ENCODE data around the gene SLC38A10.
A peak's percentile ranks its signal among the peaks of the same experiment; 100 is the strongest.

The SLC38A10 gene

DNA sequence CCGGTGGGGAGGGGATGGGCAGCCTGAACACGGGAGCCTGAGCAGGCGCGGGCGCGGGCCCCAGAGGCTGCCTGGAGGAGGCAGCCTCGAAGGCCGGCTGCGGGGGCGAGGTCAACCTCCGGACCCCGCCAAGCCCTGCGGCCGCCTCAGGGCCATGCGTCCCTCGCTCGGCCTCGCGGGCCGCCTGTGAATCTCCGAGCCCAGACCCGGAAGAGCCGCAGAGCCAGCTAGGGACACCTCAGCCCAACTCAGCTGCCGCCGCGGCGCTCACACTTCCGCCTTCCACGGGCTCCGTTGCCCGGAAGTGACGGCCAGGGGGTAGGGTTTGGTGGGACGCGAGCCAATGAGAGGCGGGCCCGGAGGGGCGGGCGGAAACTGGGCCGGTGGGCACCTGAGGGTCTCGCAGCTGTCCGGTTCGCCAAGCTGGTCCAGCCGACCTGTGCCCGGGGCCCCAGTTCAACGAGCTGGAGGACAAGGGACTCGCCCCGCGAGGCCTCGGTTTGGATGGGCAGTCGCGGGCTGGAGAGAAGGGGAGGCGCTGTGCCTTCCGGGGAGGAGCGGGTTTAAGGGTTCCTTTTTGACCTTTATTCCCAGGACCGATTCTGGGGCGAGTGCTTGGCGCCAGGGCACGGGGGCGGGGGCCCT, at the start of gene SLC38A10:
TSS of gene SLC38A10 (minus strand) at position 277 of the 645 bp plus-strand sequence. CDS start 386 bp downstream, outside the sequence.
- DNase-seq = peak; percentile 89 to 94

DNA sequence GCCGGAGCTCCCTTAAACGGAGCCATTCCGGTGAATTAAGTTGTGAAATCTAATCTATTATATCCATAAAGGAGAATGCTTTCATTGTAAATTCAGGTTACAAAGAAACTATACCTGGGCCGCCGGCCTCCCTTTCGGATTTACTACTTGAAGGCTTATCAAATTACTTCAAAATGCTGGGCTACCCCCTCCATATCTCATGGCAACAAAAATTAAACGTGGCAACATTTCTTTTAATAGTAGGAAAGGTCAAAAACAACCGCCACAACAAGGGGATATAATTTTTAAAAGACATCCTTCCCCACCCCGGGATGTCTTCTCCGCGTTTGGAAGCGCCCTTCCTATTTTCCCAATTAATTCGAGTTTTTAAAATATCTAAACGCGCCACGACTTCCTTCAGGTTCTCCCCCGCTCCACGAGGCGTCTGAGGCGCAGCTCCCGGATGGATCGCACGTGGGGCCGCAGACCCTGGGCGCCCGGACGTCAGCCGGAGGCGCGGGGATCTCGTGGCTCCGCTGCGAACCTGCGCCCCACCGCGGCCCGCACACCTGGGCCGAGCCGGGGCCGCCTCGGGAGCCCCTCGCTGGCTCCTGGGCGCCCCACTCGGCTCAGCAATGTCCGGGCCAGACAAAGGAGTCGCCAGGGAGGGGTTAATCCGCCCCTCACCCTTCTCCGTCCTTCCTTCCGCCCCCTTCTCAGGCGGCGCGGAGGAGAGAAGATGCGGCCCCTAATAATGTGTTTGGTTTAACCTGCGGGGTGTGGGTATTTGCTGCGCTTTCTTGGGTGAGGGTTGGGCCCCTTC, 47.4 kb upstream of the SLC38A10 start:
- DNase-seq = no peak

- no peak for DNase-seq
These were observed 46.6 kb upstream of the SLC38A10 start for GRCh38 chr17:81341516-81342268.

DNA sequence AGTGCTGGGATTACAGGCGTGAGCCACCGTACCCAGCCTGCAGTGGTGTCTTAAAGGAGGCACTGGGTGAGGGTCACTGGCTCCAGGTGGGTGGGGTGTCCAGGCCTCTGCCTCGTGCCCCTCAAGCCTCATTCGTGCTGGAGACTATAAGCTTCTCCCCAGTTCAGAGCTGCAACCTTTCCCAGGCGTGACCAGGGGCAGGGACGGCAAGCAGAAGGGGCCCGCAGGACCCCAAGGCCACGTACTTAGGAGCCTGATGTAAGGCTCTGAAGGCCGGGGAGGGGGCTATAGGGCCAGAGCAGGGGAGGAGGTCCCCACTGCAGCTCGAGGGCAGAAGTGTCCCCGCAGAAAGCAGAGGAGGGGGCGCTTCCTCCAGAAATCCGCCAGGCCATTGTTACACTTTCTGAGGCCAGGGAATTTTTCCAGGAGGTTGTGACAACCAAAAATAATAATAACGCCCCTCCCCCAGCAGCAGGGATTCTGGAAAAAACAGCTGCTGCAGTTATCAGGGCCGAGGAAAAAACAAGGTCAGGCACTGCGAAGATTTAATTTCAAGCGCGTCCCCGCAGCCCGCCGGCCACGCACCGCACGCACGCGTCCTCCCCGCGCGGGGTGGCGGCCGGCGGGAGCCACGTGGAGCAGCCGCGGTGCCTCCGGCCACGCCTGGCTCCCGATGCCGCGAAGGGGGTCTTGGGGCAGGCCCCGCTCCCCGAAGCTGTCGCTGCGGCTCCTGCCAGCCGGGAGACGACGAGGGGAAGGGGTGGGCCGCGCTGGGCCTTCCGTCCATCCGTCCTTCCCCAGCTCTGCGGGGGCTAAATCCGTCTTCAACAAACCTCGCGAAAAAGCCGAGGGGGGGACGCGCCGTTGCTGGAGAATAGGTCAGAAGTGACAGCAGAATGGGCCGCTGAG, 45.8 kb upstream of the SLC38A10 start:
- no peak for DNase-seq

DNA sequence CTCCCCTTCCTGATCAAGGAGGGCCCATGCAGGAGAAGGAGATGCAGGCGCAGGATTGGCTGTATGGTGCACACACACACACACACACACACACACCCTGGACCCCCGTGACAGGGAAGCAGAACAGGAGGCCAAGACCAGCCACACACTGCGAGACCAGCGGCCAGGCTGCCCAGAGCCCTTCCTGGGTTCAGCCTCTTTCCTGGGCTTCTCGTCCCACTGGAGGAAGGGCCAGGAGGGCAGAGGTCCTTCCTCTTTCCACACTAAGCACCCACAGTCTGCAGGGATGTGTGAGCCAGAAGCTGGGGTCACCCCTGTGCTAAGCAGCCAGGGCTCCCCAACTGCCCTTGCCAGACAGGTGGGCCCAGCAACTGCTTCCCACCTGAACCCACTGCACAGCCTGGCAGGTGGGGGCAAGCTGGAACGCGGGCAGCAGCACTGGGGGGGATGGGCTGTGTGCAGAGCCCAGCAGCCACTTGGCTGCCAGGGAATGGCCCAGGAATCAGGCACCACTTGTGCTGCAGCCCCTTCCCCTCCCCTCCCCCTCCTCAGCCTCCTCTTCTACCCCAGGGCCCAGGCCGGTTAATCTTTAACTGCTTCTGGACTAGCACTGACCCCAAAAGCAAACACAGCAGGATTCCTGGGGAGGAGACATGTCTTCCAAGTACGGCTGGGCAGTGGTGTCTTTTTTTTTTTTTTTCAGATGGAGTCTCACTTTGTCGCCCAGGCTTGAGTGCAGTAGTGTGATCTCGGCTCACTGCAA, 44.6 kb upstream of the SLC38A10 start:
- peak; percentile 42 to 44 for DNase-seq

GRCh38 chr17:81339191-81339533, 44.1 kb upstream of the SLC38A10 start:
- no peak for DNase-seq

DNA sequence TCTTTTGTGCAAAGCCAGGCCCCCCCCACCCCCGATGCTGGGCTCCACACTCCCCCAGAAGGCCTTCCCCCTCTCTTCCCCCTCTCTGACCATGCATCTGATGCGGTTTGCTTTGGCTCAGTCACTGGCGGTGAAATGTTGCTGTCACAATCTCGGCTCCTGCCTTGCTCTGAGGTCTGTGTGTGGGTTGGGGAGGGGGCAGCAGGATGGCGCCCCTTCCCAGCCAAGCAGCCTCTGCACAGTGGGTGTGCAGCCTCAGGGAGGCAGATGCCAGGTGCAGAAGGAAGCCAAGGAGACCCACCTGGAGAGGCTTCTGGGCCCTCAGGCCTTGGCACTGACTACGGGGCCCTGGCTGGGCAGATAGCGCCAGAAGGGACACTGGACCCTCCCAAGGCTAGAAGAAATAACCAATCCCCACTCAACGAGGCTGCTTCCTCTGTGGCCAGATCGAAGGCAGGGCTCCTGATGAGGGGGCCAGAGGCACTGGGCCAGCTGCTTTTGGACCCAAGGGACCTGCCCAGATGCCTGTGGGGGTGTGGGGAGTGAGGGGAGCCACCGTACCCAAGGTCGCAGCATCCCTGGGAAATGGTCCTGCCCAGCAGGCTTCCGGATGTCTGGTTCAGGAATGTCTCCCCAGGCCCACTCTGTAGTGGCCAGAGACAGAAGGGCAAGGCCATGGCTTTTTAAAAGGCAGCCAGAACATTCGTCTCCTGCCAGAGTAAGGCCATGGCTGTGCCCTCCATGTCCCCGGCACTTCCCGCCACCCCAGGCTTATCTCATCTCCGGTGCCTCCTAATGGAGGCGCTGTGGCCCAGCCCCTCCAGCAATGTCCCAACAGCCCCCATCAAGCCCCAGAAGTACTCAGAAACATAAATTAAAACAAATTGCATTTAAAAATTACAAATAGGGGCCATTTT, 43.4 kb upstream of the SLC38A10 start:
- DNase-seq = no peak

GRCh38 chr17:81337476-81337879, 42.4 kb upstream of the SLC38A10 start:
- no peak for DNase-seq

- no peak for DNase-seq
These were observed 41.8 kb upstream of the SLC38A10 start for GRCh38 chr17:81336930-81337325.

GRCh38 chr17:81336296-81336929, 41.3 kb upstream of the SLC38A10 start:
- DNase-seq = no peak

DNA sequence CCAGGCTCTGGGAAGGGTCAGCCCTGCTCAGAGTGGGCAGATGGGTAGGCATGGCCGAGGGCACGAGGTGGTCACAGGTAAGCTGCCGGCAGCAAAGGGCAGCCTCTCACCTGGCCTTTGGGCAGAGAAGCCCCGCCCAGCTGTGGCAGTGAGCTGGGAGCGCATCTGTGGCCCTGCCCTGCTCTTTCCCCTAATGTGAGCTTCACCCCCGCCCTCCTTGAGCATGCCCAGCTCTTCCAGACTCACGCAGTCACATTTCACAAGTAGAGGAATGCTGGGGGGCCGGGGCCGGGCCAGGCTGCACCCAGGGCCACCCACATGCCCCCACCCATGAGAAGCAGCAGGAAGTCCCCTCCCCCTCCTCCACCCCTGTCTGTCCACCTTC, 40.7 kb upstream of the SLC38A10 start:
- DNase-seq = no peak

DNA sequence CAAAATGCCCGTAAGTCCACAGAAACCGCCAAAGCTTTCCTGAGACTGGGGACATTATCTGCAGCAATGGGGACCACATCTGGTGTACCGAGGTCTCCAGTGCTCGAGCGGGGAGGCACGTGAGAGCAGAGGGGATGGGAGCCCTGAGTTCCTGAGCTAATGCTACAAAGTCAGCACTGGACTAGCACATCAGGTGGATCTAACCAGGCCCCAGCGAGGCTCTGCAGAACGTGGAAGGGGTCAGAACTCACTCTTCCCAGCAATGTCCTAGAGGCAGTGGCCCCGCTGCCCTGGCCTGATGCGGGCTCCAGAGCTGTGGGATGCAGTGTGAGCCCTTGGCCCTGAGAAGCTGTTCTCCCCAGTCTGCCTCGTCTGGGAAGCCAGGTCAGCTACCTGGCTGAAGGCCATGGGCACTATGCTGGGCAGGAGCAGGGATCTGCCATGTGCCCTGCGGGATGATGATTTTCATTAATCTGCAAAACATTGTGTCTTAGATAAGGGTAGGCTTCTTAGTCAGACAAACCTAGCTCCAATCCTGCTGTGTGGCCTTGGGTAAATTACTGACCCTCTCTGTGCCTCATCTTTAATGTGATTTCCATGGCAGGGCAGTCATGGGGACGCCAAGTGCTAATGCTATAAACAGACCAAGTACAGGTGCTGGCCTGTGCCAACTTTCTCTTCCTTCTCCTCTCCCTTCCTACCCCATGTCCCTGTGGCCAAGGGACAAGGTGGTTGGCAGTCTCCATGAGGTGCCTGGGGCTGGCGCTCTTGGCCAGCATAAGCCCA, 40.1 kb upstream of the SLC38A10 start:
- DNase-seq = no peak

DNA sequence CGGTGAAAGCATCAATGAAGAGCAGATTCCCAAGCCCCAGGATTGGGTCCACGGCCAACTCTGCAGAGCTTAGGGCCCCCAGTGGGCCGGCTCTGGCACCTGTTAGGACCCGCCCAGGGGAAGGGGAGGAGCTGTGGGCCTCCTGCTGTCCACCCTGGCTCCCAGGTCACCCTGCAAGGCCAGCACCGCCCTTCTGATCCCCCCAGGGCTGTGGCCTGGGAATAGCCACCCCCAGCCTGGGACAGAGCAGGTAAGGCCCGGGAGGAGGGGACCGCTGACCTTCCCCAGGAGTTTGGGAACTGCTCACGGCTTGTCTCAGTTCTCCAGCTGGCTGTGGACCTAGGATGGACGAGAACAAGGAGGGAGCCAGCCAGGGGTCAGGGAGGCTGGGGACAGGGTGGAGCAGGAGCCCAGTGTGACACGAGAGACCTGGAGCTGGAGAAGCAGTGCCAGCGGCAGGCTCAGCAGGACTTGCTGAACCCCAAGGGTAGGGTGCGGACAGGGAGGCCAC, 39.3 kb upstream of the SLC38A10 start:
- DNase-seq = no peak

GRCh38 chr17:81333616-81334368, 38.7 kb upstream of the SLC38A10 start:
- DNase-seq = no peak

DNA sequence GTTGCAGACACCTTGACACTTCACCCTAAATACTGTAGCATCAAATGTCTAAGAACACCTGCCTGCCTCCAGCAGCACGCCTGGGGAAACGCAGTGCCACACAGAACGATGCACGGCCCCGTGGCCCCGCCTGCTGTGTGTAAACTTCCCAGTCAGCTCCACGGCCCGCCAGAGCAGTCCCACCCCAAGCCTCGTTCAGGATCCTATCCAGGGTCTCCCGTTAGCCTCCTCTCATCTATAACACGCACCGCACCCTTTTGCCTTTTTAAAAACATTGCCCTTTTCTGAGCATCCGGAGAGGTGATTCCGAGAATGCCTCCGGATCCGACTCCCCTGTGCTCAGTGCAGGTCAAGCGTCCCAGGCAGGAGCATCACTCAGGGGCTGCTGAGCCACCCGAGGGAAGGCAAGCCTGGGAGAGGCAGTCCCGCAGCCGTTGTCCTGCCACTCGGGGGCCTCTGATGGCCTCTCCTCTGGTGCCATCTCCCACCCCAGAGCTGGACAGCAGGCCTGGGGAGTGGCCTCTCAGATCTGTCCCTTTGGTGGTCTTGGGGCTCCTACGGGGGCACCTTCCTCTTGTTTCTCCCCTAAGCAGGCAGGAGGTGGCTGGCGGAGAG, 37.9 kb upstream of the SLC38A10 start:
- no peak for DNase-seq

GRCh38 chr17:81332118-81332834, 37.2 kb upstream of the SLC38A10 start:
- DNase-seq = no peak

DNA sequence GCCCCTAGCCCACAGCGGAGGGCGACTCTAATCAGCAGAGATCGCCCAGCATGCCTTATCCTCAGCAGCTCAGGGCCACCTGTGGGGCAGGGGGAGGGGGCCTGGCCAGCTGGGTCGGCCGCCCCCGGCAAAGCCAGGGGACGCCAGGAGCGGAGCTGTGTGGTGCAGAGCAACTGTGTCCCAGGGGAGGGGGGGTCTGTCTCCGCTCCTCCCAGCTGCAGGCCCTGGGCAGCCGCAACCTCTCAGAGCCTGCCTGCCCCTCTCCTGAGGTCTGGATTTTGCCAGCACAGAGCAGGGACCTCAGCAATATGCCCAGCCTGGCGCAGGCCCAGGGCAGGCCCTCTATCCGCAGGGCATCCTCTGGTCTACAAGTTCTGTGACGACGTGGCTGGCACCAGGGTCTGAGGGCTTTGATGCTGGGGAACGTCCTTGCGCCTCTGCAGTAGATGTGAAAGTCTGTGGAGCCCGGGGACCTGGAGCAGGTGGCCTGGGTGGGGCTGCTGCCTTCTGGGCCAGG, 36.5 kb upstream of the SLC38A10 start:
- no peak for DNase-seq

All from inflammatory macrophage treated with lipopolysaccharide for 1 hour (primary cell).